H9 (cell line): ENCODE measurements around the gene FADS3. TPM values are rescaled to one million over a fixed set of nuclear protein-coding genes. Genes with fewer than 3 reads are reported as not detected.

Source experiments
- DNase-seq: peaks from one replicate; pipeline ENCODE4 v3.0.0-alpha.2; 2017
- H2AFZ ChIP-seq: one replicate; pipeline ENCODE4 v1.6.1; 2013; ENCODE audit warnings: mild to moderate bottlenecking, low read length, control low read depth, moderate library complexity
- H2AK5ac ChIP-seq: 2 replicates; pipeline ENCODE4 v1.6.1; 2013; ENCODE audit warnings: low read length, control low read depth, mixed read lengths; ENCODE audit not compliant: insufficient read length
- H2BK120ac ChIP-seq: one replicate; pipeline ENCODE4 v1.6.1; 2013; ENCODE audit warnings: low read depth, mild to moderate bottlenecking, low read length, control low read depth, inconsistent platforms; ENCODE audit not compliant: poor library complexity, severe bottlenecking
- H2BK12ac ChIP-seq: 2 replicates; pipeline ENCODE4 v1.6.1; 2013; ENCODE audit warnings: low read length, control low read depth, mixed read lengths, low read depth; ENCODE audit not compliant: insufficient read length
- H2BK15ac ChIP-seq: 2 replicates; pipeline ENCODE4 v1.6.1; 2013; ENCODE audit warnings: low read depth, low read length, control low read depth
- H2BK20ac ChIP-seq: one replicate; pipeline ENCODE4 v1.6.1; 2013; ENCODE audit warnings: low read depth, mild to moderate bottlenecking, low read length, control low read depth, inconsistent platforms; ENCODE audit not compliant: poor library complexity, severe bottlenecking
- H2BK5ac ChIP-seq: 2 replicates; pipeline ENCODE4 v1.6.1; 2013; ENCODE audit warnings: low read length, control low read depth, mixed read lengths; ENCODE audit not compliant: insufficient read length
- H3K14ac ChIP-seq: 2 replicates; pipeline ENCODE4 v1.6.1; 2013; ENCODE audit warnings: low read length, control low read depth; ENCODE audit not compliant: insufficient read depth
- H3K18ac ChIP-seq: 2 replicates; pipeline ENCODE4 v1.6.1; 2013; ENCODE audit warnings: low read depth, mild to moderate bottlenecking, mixed read lengths, low read length, control low read depth; ENCODE audit not compliant: insufficient read length
- H3K23ac ChIP-seq: 2 replicates; pipeline ENCODE4 v1.6.1; 2013; ENCODE audit warnings: low read length, control low read depth, mixed read lengths, low read depth; ENCODE audit not compliant: insufficient read length
- H3K23me2 ChIP-seq: 2 replicates; pipeline ENCODE4 v1.6.1; 2013; ENCODE audit warnings: low read depth, mild to moderate bottlenecking, mixed read lengths, low read length, control low read depth; ENCODE audit not compliant: insufficient read length, poor library complexity, severe bottlenecking
- H3K27ac ChIP-seq: 2 replicates; pipeline ENCODE4 v1.5.1; 2013; ENCODE audit warnings: low read length, control low read depth, mixed read lengths, low read depth; ENCODE audit not compliant: insufficient read length
- H3K27me3 ChIP-seq: 2 replicates; pipeline ENCODE4 v1.6.1; 2013; ENCODE audit warnings: low read length, control low read depth, inconsistent platforms; ENCODE audit not compliant: insufficient read depth
- H3K4ac ChIP-seq: 2 replicates; pipeline ENCODE4 v1.6.1; 2013; ENCODE audit warnings: low read depth, mild to moderate bottlenecking, control low read depth, inconsistent platforms, low read length, moderate library complexity
- H3K4me1 ChIP-seq: 2 replicates; pipeline ENCODE4 v1.6.1; 2013; ENCODE audit warnings: low read length, control low read depth, inconsistent platforms; ENCODE audit not compliant: insufficient read depth
- H3K4me2 ChIP-seq: 2 replicates; pipeline ENCODE4 v1.6.1; 2013; ENCODE audit warnings: low read length, control low read depth, mixed read lengths; ENCODE audit not compliant: insufficient read length, insufficient read depth
- H3K56ac ChIP-seq: 2 replicates; pipeline ENCODE4 v1.6.1; 2013; ENCODE audit warnings: low read depth, mild to moderate bottlenecking, mixed read lengths, low read length, control low read depth; ENCODE audit not compliant: insufficient read length
- H3K79me1 ChIP-seq: 2 replicates; pipeline ENCODE4 v1.6.1; 2013; ENCODE audit warnings: low read depth, mild to moderate bottlenecking, moderate library complexity, low read length, control low read depth, inconsistent platforms; ENCODE audit not compliant: insufficient read depth, poor library complexity, severe bottlenecking
- H3K79me2 ChIP-seq: 2 replicates; pipeline ENCODE4 v1.6.1; 2013; ENCODE audit warnings: low read length, control low read depth, inconsistent platforms; ENCODE audit not compliant: insufficient read depth
- H3K9ac ChIP-seq: 2 replicates; pipeline ENCODE4 v1.6.1; 2013; ENCODE audit warnings: low read length, control low read depth, mixed read lengths; ENCODE audit not compliant: insufficient read length; ENCODE audit errors: extremely low read depth
- H3K9me3 ChIP-seq: one replicate; pipeline ENCODE4 v1.6.1; 2013; ENCODE audit warnings: low read depth, low read length, inconsistent platforms; ENCODE audit not compliant: control insufficient read depth
- H3T11ph ChIP-seq: one replicate; pipeline ENCODE4 v1.6.1; 2013; ENCODE audit warnings: mild to moderate bottlenecking, low read length, control low read depth, inconsistent platforms
- H4K20me1 ChIP-seq: one replicate; pipeline ENCODE4 v1.6.1; 2013; ENCODE audit not compliant: control insufficient read depth, insufficient read length, insufficient read depth
- H4K5ac ChIP-seq: 2 replicates; pipeline ENCODE4 v1.6.1; 2013; ENCODE audit warnings: low read depth, mild to moderate bottlenecking, mixed read lengths, low read length, control low read depth; ENCODE audit not compliant: insufficient read length
- H4K8ac ChIP-seq: replicated peaks from 2 replicates; pipeline ENCODE4 v1.6.1; 2013; ENCODE audit warnings: low read length, control low read depth, mixed read lengths, low read depth; ENCODE audit not compliant: insufficient read length
- H4K91ac ChIP-seq: 2 replicates; pipeline ENCODE4 v1.6.1; 2013; ENCODE audit warnings: low read depth, mild to moderate bottlenecking, moderate library complexity, mixed read lengths, low read length, control low read depth; ENCODE audit not compliant: insufficient read length
- H3K27ac Mint-ChIP-seq, 3 experiments: 2 replicates in 2 of 3; 3 replicates in 1 of 3; pipeline ENCODE4 v1.8.0; 2020 to 2021; ENCODE audit warnings: mixed read lengths in 3 of 3, mild to moderate bottlenecking in 1 of 3, moderate library complexity in 1 of 3
- H3K27me3 Mint-ChIP-seq: 2 replicates; pipeline ENCODE4 v1.8.0; 2021; ENCODE audit warnings: low read depth, mild to moderate bottlenecking, moderate library complexity, mixed read lengths
- H3K36me3 Mint-ChIP-seq, 3 experiments: 2 replicates in 2 of 3; 3 replicates in 1 of 3; pipeline ENCODE4 v1.8.0; 2020 to 2021; ENCODE audit warnings: low read depth in 3 of 3, mixed read lengths in 3 of 3; ENCODE audit not compliant: insufficient read depth in 1 of 3
- H3K4me1 Mint-ChIP-seq, 2 experiments: 2 replicates each; pipeline ENCODE4 v1.8.0; 2020; ENCODE audit warnings: mixed read lengths in 2 of 2
- H3K4me3 Mint-ChIP-seq, 2 experiments: 2 replicates in 1 of 2; 3 replicates in 1 of 2; pipeline ENCODE4 v1.8.0; 2020 to 2021; ENCODE audit warnings: mild to moderate bottlenecking in 2 of 2, mixed read lengths in 2 of 2, moderate library complexity in 1 of 2
- H3K9me3 Mint-ChIP-seq, 2 experiments: 2 replicates in 1 of 2; 3 replicates in 1 of 2; pipeline ENCODE4 v1.8.0; 2020; ENCODE audit warnings: mild to moderate bottlenecking in 2 of 2, mixed read lengths in 2 of 2, moderate library complexity in 1 of 2
- CTCF ChIP-seq: fragments of 200-600 bp; sonication (generic); conservative IDR thresholded peaks from 3 replicates; pipeline ENCODE4 v1.8.0; 2021; ENCODE audit warnings: antibody characterized with exemption, mild to moderate bottlenecking
- WGBS: extraction: QIAGEN DNeasy Blood & Tissue Kit; methylation state at CpG from one replicate; pipeline ENCODE4 v1.1.7; 2013; ENCODE audit warnings: missing lambda C conversion rate, low lambda C conversion rate, mixed read lengths; ENCODE audit not compliant: insufficient read length; ENCODE audit errors: extremely low coverage; 5-methylcytosine and 5-hydroxymethylcytosine counted together
- total RNA-seq: library from RNA; stranded (reverse); gene quantifications from 2 replicates; pipeline ENCODE4 v1.2.1, GENCODE V29; 2021

Gene FADS3
- total RNA-seq, 1 experiment from 2014 or later, result 34.9 TPM

DNA sequence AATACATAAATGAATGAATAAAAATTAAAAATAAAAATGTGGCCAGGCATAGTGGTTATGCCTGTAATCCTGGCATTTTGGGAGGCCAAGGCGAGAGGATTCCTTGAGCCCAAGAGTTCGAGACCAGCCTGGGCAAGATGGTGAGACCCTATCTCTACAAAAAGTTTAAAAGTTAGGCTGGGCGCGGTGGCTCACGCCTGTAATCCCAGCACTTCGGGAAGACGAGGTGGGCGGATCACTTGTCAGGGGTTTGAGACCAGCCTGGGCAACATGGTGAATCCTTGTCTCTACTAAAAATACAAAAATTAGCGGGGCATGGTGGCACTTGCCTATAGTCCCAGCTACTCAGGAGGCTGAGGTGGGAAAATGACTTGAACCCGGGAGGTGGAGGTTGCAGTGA lies 49.1 kb upstream of the FADS3 start:
- no CpG with 5 or more reads among the region's 10 CpGs for WGBS
- Histone ChIP-seq H3K4me1 (no peaks in the 10 kb centered on the region), H4K20me1 (no peaks in the 10 kb centered on the region), H2BK5ac (no peak overlapping the region), H3K27me3 (no peaks in the 10 kb centered on the region), H3K14ac (no peak overlapping the region), H3K9me3 (no peaks in the 10 kb centered on the region), H3K23me2 (no peaks in the 10 kb centered on the region), H2AK5ac (no peak overlapping the region), H2AFZ (no peak overlapping the region), H2BK120ac (no peak overlapping the region), H3K4ac (no peak overlapping the region), H3K9ac (no peak overlapping the region), H4K91ac (no peak overlapping the region), H3T11ph (no peak overlapping the region), H4K8ac (no peak overlapping the region), H3K79me1 (no peaks in the 10 kb centered on the region), H3K18ac (no peak overlapping the region), H3K56ac (no peak overlapping the region), H4K5ac (no peak overlapping the region), H3K27ac (no peak overlapping the region), H2BK15ac (no peak overlapping the region), H3K4me2 (no peak overlapping the region), H3K79me2 (no peaks in the 10 kb centered on the region), H2BK12ac (no peak overlapping the region), H2BK20ac (no peak overlapping the region), H3K23ac (no peak overlapping the region)
- no peak for TF ChIP-seq CTCF
- no peak for DNase-seq
- no peak overlapping the region for H3K27ac Mint-ChIP-seq
- H3K4me3 Mint-ChIP-seq, result no peak overlapping the region
- H3K9me3 Mint-ChIP-seq, result peaks cover 12 to 13% of the 10 kb centered on the region in 2 experiments
- H3K27me3 Mint-ChIP-seq, result peaks cover 17% of the 10 kb centered on the region
- H3K4me1 Mint-ChIP-seq, result no peaks in the 10 kb centered on the region
- H3K36me3 Mint-ChIP-seq, result peaks cover 0 to 5% (median 0%) of the 10 kb centered on the region in 3 experiments; a peak in 1 of 7 replicates
